T-cell (primary cell): ENCODE measurements around the gene SERF2. TPM values are rescaled to one million over a fixed set of nuclear protein-coding genes. Genes with fewer than 3 reads are reported as not detected.
"Not testable (repeated sequence)": the region's sequence is repeated elsewhere in the genome, so short reads cannot be mapped to it uniquely, and the experiment has no call there.

Experiments
- ATAC-seq, 4 experiments: fragments of 200-7000 bp in 3 of 4; fragments of 150-1000 bp in 1 of 4; cut with Tn5 transposase; replicated peaks in 1 of 4; 1 replicate in 3 of 4; 2 replicates in 1 of 4; pipeline ENCODE4 v1.10.0; 2021; ENCODE audit warnings: moderate library complexity in 3 of 4, mild to moderate bottlenecking in 2 of 4, moderate number of reproducible peaks in 1 of 4
- CTCF ChIA-PET, 2 donors: fragments of 300-600 bp; sonication (Branson Sonifier 250); formaldehyde crosslinking; loops; one replicate each; lab custom pipeline; 2022; ENCODE audit warnings: antibody characterized with exemption in 2 of 2; lab: Charles Lee
- POLR2A ChIA-PET, 2 donors: fragments of 300-600 bp; sonication (Branson Sonifier 250); formaldehyde crosslinking; loops; one replicate each; lab custom pipeline; 2022; ENCODE audit warnings: antibody characterized with exemption in 2 of 2; lab: Charles Lee
- DNase-seq, 35 experiments: peaks; one replicate each; pipeline versions ENCODE4 v3.0.0 to v3.0.0-alpha.2; 2013 to 2023
- H3K27ac ChIP-seq: one replicate; pipeline ENCODE4 v1.5.1; 2013; ENCODE audit warnings: low read length
- H3K27me3 ChIP-seq, 2 experiments: replicated peaks in 1 of 2; 1 replicate in 1 of 2; 2 replicates in 1 of 2; pipeline versions ENCODE4 v1.6.1 to v1.7.0; 2013; ENCODE audit warnings: low read length in 1 of 2, mixed read lengths in 1 of 2; ENCODE audit not compliant: control insufficient read depth in 2 of 2, insufficient read depth in 2 of 2; ENCODE audit errors: extremely low read depth in 1 of 2
- H3K36me3 ChIP-seq, 2 donors: 1 replicate in 1 of 2; 2 replicates in 1 of 2; pipeline versions ENCODE4 v1.6.1 to v1.7.0; 2013; ENCODE audit warnings: low read length in 1 of 2; ENCODE audit not compliant: control insufficient read depth in 2 of 2, insufficient read depth in 1 of 2; ENCODE audit errors: extremely low read depth in 1 of 2
- H3K4me1 ChIP-seq, 2 experiments: 1 replicate in 1 of 2; 2 replicates in 1 of 2; pipeline versions ENCODE4 v1.6.1 to v1.7.0; 2013; ENCODE audit warnings: low read length in 2 of 2, mixed read lengths in 1 of 2; ENCODE audit not compliant: insufficient read depth in 2 of 2, control insufficient read depth in 1 of 2; ENCODE audit errors: extremely low read depth in 1 of 2
- H3K4me3 ChIP-seq, 2 donors: 1 replicate in 1 of 2; 2 replicates in 1 of 2; pipeline versions ENCODE4 v1.5.1 to v1.7.0; 2013; ENCODE audit warnings: mild to moderate bottlenecking in 2 of 2, low read length in 1 of 2, moderate library complexity in 1 of 2; ENCODE audit not compliant: control insufficient read depth in 1 of 2; ENCODE audit errors: extremely low read depth in 1 of 2
- H3K9me3 ChIP-seq: 2 replicates; pipeline ENCODE4 v1.7.0; 2013
- H3K27ac Mint-ChIP-seq, 2 donors: one replicate each; pipeline ENCODE4 v1.8.0; 2020 to 2021; ENCODE audit warnings: mild to moderate bottlenecking in 2 of 2, mixed read lengths in 2 of 2
- H3K27me3 Mint-ChIP-seq, 2 donors: one replicate each; pipeline ENCODE4 v1.8.0; 2021 to 2022; ENCODE audit warnings: mixed read lengths in 2 of 2
- H3K36me3 Mint-ChIP-seq: one replicate; pipeline ENCODE4 v1.8.0; 2021; ENCODE audit warnings: mixed read lengths
- H3K4me1 Mint-ChIP-seq, 3 donors: one replicate each; pipeline ENCODE4 v1.8.0; 2020 to 2022; ENCODE audit warnings: mixed read lengths in 3 of 3, mild to moderate bottlenecking in 1 of 3
- H3K4me3 Mint-ChIP-seq, 3 donors: one replicate each; pipeline ENCODE4 v1.8.0; 2020 to 2022; ENCODE audit warnings: mild to moderate bottlenecking in 3 of 3, mixed read lengths in 3 of 3, moderate library complexity in 3 of 3
- H3K9me3 Mint-ChIP-seq, 3 donors: one replicate each; pipeline ENCODE4 v1.8.0; 2020 to 2022; ENCODE audit warnings: mixed read lengths in 3 of 3
- WGBS: methylation state at CpG from one replicate; pipeline ENCODE4 v1.1.5; 2013; ENCODE audit warnings: missing lambda C conversion rate; ENCODE audit not compliant: insufficient coverage; 5-methylcytosine and 5-hydroxymethylcytosine counted together
- total RNA-seq, 35 experiments: library from RNA in 6 of 35; stranded (reverse) in 6 of 35; fragments of 120-200 nt in 1 of 35; gene quantifications; one replicate each; pipeline versions ENCODE4 v1.2.1 to v1.2.4 and lab custom pipeline; 2013 to 2026

SERF2 gene
- total RNA-seq, 5 donors from 2014 or later (not counting 1 experiment from before 2014, with no cell fraction given): 397 to 586 (median 532) TPM

GRCh38 chr15:43821505-43821904 lies 29.4 kb downstream of the SERF2 start:
- DNase-seq (no peak), ATAC-seq (no peak)
- peaks cover 20 to 48% of the 10 kb centered on the region in 2 experiments for H3K4me1 ChIP-seq
- H3K9me3 Mint-ChIP-seq: no peaks in the 10 kb centered on the region
- POLR2A ChIA-PET: interaction anchor here (0.6 to 2.8 kb wide), 7 partner anchors 21 to 485 kb away, joined by 4 to 10 read pairs (median 7); partner anchors contain the start of genes HYPK (in 2 of the 2), SERF2 (in 1 of the 2) and SERINC4 (in 1 of the 2)
- no peak overlapping the region for H3K27ac ChIP-seq
- H3K4me3 ChIP-seq: no peak overlapping the region
- H3K4me1 Mint-ChIP-seq: peaks cover 40 to 63% (median 52%) of the 10 kb centered on the region in 3 donors
- no peaks in the 10 kb centered on the region for H3K9me3 ChIP-seq
- H3K27me3 ChIP-seq: no peaks in the 10 kb centered on the region
- CTCF ChIA-PET: no interaction called here
- H3K4me3 Mint-ChIP-seq: peak overlapping the region; percentile 18 to 99 (median 37)
- H3K27ac Mint-ChIP-seq: peak overlapping the region; percentile 7 to 41
- H3K36me3 Mint-ChIP-seq: peaks cover 9% of the 10 kb centered on the region
- no CpG with 5 or more reads among the region's 3 CpGs for WGBS
- peaks cover 7 to 9% of the 10 kb centered on the region in 2 donors for H3K36me3 ChIP-seq
- H3K27me3 Mint-ChIP-seq: no peaks in the 10 kb centered on the region

DNA sequence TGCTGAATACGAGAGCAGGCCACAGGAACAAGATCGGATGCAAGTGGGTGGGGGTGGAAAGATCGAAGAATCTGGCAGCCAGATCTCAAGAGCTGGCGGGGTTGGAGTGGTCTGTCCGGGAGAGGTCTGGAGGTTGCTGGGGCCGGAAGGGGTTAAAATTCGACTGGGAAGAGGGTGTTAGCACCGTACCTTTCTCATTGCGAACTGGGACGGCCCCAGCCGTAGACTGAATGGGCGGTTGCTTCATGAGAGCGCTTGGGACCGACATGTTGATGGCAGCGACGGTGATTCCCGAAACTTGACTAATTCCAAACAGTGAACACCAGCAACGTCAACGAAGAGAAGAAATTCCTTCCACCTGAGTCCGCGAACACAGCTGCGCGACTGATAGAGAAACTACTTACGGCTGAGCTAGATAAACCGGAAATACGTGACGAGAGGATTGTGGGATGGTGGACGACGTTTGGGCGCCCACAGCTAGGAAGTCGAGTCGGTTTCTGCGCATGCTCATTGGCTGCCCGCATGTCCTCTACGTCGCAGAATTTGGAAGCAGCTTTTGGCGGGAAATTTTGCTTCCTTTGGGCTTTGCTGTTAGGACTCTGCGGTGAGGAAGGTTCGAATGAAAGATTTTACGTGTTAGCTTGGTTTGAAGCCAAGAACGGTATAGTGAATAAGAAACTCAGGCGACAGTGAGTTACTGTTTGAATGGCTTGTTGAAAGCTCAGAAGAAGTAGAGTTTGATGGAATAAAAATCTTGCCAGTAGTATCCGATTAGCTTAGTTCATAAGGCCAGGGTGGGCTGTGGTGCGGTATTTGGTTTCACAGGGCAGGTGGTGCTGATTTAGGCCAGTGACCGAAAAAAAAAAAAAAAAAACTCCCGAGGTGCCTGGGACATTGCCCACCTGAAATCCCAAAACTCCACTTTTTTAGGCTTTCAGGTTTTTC lies 32.5 kb downstream of the SERF2 start, which contains the start of gene MFAP1:
MFAP1 (minus strand) TSS at position 389 of the 945 bp plus-strand sequence; CDS start at position 268, 121 bp downstream.
- H3K27ac Mint-ChIP-seq: peak within 1 kb of the TSS; percentile 97 to 98
- H3K36me3 Mint-ChIP-seq: peaks cover 3% of the 10 kb centered on the region
- CTCF ChIA-PET: interaction anchor here in 1 of 2 donors (0.6 to 1.8 kb wide), 6 partner anchors 16 to 1083 kb away, joined by 3 to 6 read pairs (median 4); partner anchors contain the start of genes ELL3, HYPK and SERINC4

GRCh38 chr15:43825305-43825704 lies 33.2 kb downstream of the SERF2 start:
- not testable (repeated sequence) for H3K9me3 ChIP-seq, H3K27me3 Mint-ChIP-seq, ATAC-seq, H3K27ac ChIP-seq, DNase-seq, H3K4me3 ChIP-seq, H3K9me3 Mint-ChIP-seq, H3K36me3 ChIP-seq, H3K36me3 Mint-ChIP-seq, H3K27me3 ChIP-seq
- POLR2A ChIA-PET: interaction anchor here (0.6 to 1.6 kb wide), 8 partner anchors 25 to 737 kb away, joined by 3 to 11 read pairs (median 4); partner anchors contain the start of genes HYPK (in 2 of the 2), ELL3 (in 1 of the 2), GOLM2 (in 1 of the 2) and PDIA3 (in 1 of the 2)
- H3K4me1 Mint-ChIP-seq: peaks cover 60 to 77% (median 65%) of the 10 kb centered on the region in 3 donors
- WGBS: 94% methylated on average over 7 of the region's 11 CpGs
- CTCF ChIA-PET: interaction anchor here in 1 of 2 donors (0.6 to 1.8 kb wide), 2 partner anchors 48 to 1083 kb away, joined by 5 to 6 read pairs; partner anchors contain the start of gene ELL3
- H3K27ac Mint-ChIP-seq: peak overlapping the region in 1 of 2 donors; percentile 98
- peaks cover 32 to 62% of the 10 kb centered on the region in 2 experiments for H3K4me1 ChIP-seq
- peak overlapping the region in 2 of 3 donors; percentile 98 to 99 for H3K4me3 Mint-ChIP-seq

More for the DNA sequence above, 32.5 kb downstream of the SERF2 start, which contains the start of gene MFAP1:
- DNase-seq: peak; percentile 74 to 98 (median 89)
- peaks cover 32 to 58% of the 10 kb centered on the region in 2 experiments for H3K4me1 ChIP-seq
- peak within 1 kb of the TSS; percentile 92 for H3K27ac ChIP-seq
- H3K4me3 ChIP-seq: peak within 1 kb of the TSS; percentile 96 to 99
- 4% methylated on average over 32 of the region's 46 CpGs for WGBS
- Mint-ChIP-seq H3K4me3 (peak within 1 kb of the TSS; percentile 98 to 99 (median 98)), H3K9me3 (no peaks in the 10 kb centered on the region), H3K4me1 (peaks cover 54 to 76% (median 64%) of the 10 kb centered on the region in 3 donors), H3K27me3 (no peaks in the 10 kb centered on the region)
- no peaks in the 10 kb centered on the region for H3K27me3 ChIP-seq
- POLR2A ChIA-PET: interaction anchor here (0.5 to 1.6 kb wide), 18 partner anchors 8 to 738 kb away, joined by 3 to 19 read pairs (median 4); partner anchors contain the start of genes HYPK (in 2 of the 2), ELL3 (in 1 of the 2), GOLM2 (in 1 of the 2) and PDIA3 (in 1 of the 2)
- H3K9me3 ChIP-seq: no peaks in the 10 kb centered on the region
- H3K36me3 ChIP-seq: no peaks in the 10 kb centered on the region
- peak; percentile 89 to 93 (median 90) for ATAC-seq

- WGBS: 98% methylated on average over 6 of the region's 11 CpGs
- Histone ChIP-seq H3K4me1 (peaks cover 32 to 62% of the 10 kb centered on the region in 2 experiments), H3K27me3 (no peaks in the 10 kb centered on the region), H3K4me3 (peak overlapping the region; percentile 46 to 72), H3K27ac (peak overlapping the region; percentile 71), H3K9me3 (no peaks in the 10 kb centered on the region), H3K36me3 (no peaks in the 10 kb centered on the region)
- H3K27me3 Mint-ChIP-seq: no peaks in the 10 kb centered on the region
- H3K4me3 Mint-ChIP-seq: peak overlapping the region; percentile 84 to 99 (median 89)
- no peaks in the 10 kb centered on the region for H3K9me3 Mint-ChIP-seq
- no peak for ATAC-seq
- peak overlapping the region; percentile 89 to 91 for H3K27ac Mint-ChIP-seq
- DNase-seq: no peak
- H3K36me3 Mint-ChIP-seq: peaks cover 3% of the 10 kb centered on the region
- POLR2A ChIA-PET: no interaction called here
- CTCF ChIA-PET: no interaction called here
- peaks cover 58 to 72% (median 60%) of the 10 kb centered on the region in 3 donors for H3K4me1 Mint-ChIP-seq
Observed at GRCh38 chr15:43826029-43826507, 33.9 kb downstream of the SERF2 start.

DNA sequence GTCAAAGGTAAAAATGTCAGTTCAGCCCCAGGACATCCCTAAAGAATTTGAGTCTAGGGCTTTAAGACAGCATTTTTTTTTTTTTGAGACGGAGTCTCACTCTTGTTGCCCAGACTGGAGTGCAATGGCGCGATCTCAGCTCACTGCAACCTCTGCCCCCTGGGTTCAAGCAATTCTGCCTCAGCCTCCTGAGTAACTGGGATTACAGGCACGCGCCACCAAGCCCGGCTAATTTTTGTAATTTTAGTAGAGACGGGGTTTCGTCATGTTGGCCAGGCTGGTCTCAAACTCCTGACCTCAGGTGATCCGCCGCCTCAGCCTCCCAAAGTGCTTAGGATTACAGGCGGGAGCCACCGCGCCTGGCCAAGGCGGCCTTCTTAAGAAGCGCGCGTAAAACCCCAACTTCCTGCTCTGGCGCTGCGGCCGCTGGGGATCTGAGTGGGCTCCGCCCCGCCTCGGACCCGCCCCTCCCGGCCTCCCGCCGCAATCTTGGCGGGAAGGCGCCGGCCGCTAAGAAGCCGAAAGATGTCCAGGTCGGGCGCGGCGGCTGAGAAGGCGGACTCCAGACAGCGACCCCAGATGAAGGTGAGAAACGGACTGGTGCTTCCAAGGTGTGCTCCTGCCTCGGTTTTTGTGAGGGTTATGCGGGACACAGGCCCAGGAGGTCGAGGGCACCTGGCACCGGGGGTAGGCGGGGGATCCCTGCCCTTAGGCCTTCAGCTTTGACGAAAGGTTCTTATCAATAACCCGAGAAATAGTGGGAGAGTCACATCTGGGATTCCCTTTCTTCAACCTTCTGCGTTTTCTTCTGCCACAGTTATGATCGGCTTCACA lies 34.6 kb downstream of the SERF2 start, which contains the start of gene WDR76:
WDR76 (plus strand) TSS at position 495 of the 834 bp plus-strand sequence; CDS start at position 526, 31 bp downstream.
- Mint-ChIP-seq H3K4me1 (peaks cover 55 to 69% (median 56%) of the 10 kb centered on the region in 3 donors), H3K9me3 (no peaks in the 10 kb centered on the region), H3K27me3 (no peaks in the 10 kb centered on the region), H3K27ac (peak within 1 kb of the TSS; percentile 89 to 91), H3K4me3 (peak within 1 kb of the TSS; percentile 84 to 99 (median 89)), H3K36me3 (peaks cover 2% of the 10 kb centered on the region)
- WGBS: 1% methylated on average over 41 of the region's 48 CpGs
- POLR2A ChIA-PET: interaction anchor here in 1 of 2 donors (1.0 kb wide), 1 partner anchor 9 kb away, joined by 4 read pairs; no protein-coding TSS in a partner anchor
- peak within 1 kb of the TSS; percentile 71 for H3K27ac ChIP-seq
- H3K27me3 ChIP-seq: no peaks in the 10 kb centered on the region
- no peaks in the 10 kb centered on the region for H3K9me3 ChIP-seq
- ATAC-seq (peak; percentile 56 to 73 (median 66)), DNase-seq (peak; percentile 16 to 81 (median 44))
- no peaks in the 10 kb centered on the region for H3K36me3 ChIP-seq
- peak within 1 kb of the TSS; percentile 46 to 72 for H3K4me3 ChIP-seq
- CTCF ChIA-PET: no interaction called here
- H3K4me1 ChIP-seq: peaks cover 30 to 65% of the 10 kb centered on the region in 2 experiments
